OCI-LY1 (cell line): ENCODE data around the gene PDE2A.

Experiments
- H2AFZ ChIP-seq: fragments of 200-600 bp; sonication (generic), shearing (Covaris generic); 2 replicates; pipeline ENCODE4 v1.6.0; 2014; ENCODE audit warnings: antibody characterized with exemption, mild to moderate bottlenecking, low read length
- H3F3A ChIP-seq: fragments of 200-600 bp; sonication (generic), shearing (Covaris generic); 2 replicates; pipeline ENCODE4 v1.6.0; 2014; ENCODE audit warnings: mild to moderate bottlenecking, antibody characterized with exemption, low read length, moderate library complexity; ENCODE audit not compliant: insufficient read depth
- H3K27ac ChIP-seq: fragments of 200-600 bp; sonication (generic); 2 replicates; pipeline ENCODE4 v1.5.1; 2014; ENCODE audit warnings: low read length, mixed run types, mild to moderate bottlenecking, low read depth; ENCODE audit not compliant: poor library complexity, severe bottlenecking
- H3K27me3 ChIP-seq: fragments of 200-600 bp; sonication (generic); 2 replicates; pipeline ENCODE4 v1.6.0; 2014; ENCODE audit warnings: antibody characterized with exemption, mild to moderate bottlenecking, low read length, moderate library complexity; ENCODE audit not compliant: insufficient read depth
- H3K36me3 ChIP-seq: fragments of 200-600 bp; sonication (generic); 2 replicates; pipeline ENCODE4 v1.6.1; 2014; ENCODE audit warnings: mild to moderate bottlenecking, antibody characterized with exemption, low read length, moderate library complexity, mixed read lengths; ENCODE audit not compliant: insufficient read depth
- H3K4me1 ChIP-seq: fragments of 200-600 bp; sonication (generic); 2 replicates; pipeline ENCODE4 v1.5.1; 2014; ENCODE audit warnings: mild to moderate bottlenecking, low read length, moderate library complexity; ENCODE audit not compliant: insufficient read depth, severe bottlenecking
- H3K4me2 ChIP-seq: fragments of 200-600 bp; sonication (generic), shearing (Covaris generic); 2 replicates; pipeline ENCODE4 v1.6.1; 2014; ENCODE audit warnings: low read length
- H3K4me3 ChIP-seq: fragments of 200-600 bp; sonication (generic); 2 replicates; pipeline ENCODE4 v1.5.1; 2014; ENCODE audit warnings: low read length, low read depth, mild to moderate bottlenecking, mixed read lengths; ENCODE audit not compliant: poor library complexity, severe bottlenecking
- H3K79me2 ChIP-seq: fragments of 200-600 bp; shearing (Covaris generic); 2 replicates; pipeline ENCODE4 v1.6.1; 2016; ENCODE audit warnings: mixed run types, low read length, mixed read lengths; ENCODE audit not compliant: insufficient read depth
- H3K9ac ChIP-seq: fragments of 200-600 bp; sonication (generic), shearing (Covaris generic); 2 replicates; pipeline ENCODE4 v1.6.1; 2014; ENCODE audit warnings: mild to moderate bottlenecking, low read length, mixed read lengths
- H3K9me2 ChIP-seq: fragments of 200-600 bp; sonication (generic), shearing (Covaris generic); 2 replicates; pipeline ENCODE4 v1.6.1; 2014; ENCODE audit warnings: low read depth, mild to moderate bottlenecking, low read length, mixed read lengths
- H3K9me3 ChIP-seq: fragments of 200-600 bp; shearing (Covaris generic); 2 replicates; pipeline ENCODE4 v1.6.1; 2014; ENCODE audit warnings: low read length, mixed read lengths
- H4K20me1 ChIP-seq: fragments of 200-600 bp; sonication (generic), shearing (Covaris generic); 2 replicates; pipeline ENCODE4 v1.6.0; 2016; ENCODE audit warnings: mild to moderate bottlenecking, low read length; ENCODE audit not compliant: insufficient read depth
- EZH2 ChIP-seq: fragments of 200-600 bp; sonication (generic), shearing (Covaris generic); IDR thresholded peaks from 2 replicates; pipeline ENCODE4 v1.8.0; 2017; ENCODE audit warnings: borderline replicate concordance, mixed run types, mild to moderate bottlenecking, antibody characterized with exemption, low read length, moderate library complexity, mixed read lengths
- TF ChIP-seq, protein P1 (sequence below): fragments of 200-600 bp; sonication (generic), shearing (Covaris generic); IDR thresholded peaks from 2 replicates; pipeline ENCODE4 v1.5.1; 2017; ENCODE audit warnings: mild to moderate bottlenecking, antibody characterized with exemption, low read length, moderate library complexity, mixed read lengths

Gene PDE2A

DNA sequence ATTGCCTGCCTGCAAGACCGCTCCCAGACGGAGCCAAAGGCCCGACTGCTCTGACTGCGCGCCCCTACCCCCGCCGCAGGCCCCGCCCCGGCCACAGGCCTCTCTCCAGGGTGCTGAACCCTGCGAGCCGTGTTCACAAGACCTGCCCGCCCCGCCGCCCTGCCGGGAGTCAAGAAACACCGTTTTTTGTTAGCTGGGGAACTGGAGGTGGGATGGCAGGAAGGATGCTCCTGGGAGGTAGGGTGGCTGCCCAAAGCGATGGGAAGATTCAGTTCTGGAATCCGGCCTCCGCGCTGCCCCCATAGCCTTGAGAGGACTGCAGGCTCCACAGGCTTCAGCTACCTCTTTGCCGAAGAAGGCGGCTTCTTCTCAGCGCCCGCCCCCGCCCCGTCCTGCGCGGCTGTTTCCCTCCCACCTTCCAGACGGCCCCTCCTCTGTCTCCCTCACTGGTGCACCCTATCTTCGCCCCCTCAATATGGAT, 2.7 kb upstream of the PDE2A start:
- Histone ChIP-seq H3K79me2 (no peaks in the 10 kb centered on the region), H4K20me1 (no peaks in the 10 kb centered on the region), H3K9me2 (no peaks in the 10 kb centered on the region), H3K9me3 (no peaks in the 10 kb centered on the region), H3K4me3 (no peak overlapping the region), H3K36me3 (no peaks in the 10 kb centered on the region), H3K27ac (no peak overlapping the region), H3K4me2 (no peak overlapping the region), H3K4me1 (no peaks in the 10 kb centered on the region), H3K9ac (no peak overlapping the region), H3F3A (no peaks in the 10 kb centered on the region), H3K27me3 (peaks cover 12% of the 10 kb centered on the region), H2AFZ (no peak overlapping the region)
- TF ChIP-seq EZH2 = no peak
- TF ChIP-seq, protein P1, sequence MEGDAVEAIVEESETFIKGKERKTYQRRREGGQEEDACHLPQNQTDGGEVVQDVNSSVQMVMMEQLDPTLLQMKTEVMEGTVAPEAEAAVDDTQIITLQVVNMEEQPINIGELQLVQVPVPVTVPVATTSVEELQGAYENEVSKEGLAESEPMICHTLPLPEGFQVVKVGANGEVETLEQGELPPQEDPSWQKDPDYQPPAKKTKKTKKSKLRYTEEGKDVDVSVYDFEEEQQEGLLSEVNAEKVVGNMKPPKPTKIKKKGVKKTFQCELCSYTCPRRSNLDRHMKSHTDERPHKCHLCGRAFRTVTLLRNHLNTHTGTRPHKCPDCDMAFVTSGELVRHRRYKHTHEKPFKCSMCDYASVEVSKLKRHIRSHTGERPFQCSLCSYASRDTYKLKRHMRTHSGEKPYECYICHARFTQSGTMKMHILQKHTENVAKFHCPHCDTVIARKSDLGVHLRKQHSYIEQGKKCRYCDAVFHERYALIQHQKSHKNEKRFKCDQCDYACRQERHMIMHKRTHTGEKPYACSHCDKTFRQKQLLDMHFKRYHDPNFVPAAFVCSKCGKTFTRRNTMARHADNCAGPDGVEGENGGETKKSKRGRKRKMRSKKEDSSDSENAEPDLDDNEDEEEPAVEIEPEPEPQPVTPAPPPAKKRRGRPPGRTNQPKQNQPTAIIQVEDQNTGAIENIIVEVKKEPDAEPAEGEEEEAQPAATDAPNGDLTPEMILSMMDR = no peak

DNA sequence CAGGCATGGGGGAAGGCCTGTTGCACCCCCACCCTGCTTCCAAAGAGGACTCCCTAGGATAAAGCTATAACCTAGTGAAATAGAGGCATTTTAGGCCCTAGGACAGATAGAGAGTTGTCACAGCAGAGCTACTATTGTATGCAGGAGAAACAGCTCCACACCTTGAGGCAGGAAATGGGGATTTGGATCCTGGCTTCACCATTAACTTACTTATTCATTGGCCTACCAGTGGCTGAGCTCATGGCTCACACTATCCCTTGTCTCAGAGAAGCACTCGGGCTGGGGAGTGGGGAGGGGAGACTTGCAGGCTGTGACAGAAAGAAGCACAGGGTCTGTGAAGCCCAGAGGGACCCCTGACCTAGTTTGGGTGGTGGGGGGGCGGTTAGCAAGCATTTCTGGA, 999 bp upstream of the PDE2A start:
- Histone ChIP-seq H3K79me2 (no peaks in the 10 kb centered on the region), H3K4me1 (no peaks in the 10 kb centered on the region), H3F3A (no peaks in the 10 kb centered on the region), H3K27me3 (peaks cover 12% of the 10 kb centered on the region), H3K4me3 (no peak overlapping the region), H4K20me1 (no peaks in the 10 kb centered on the region), H3K9me2 (no peaks in the 10 kb centered on the region), H3K27ac (no peak overlapping the region), H2AFZ (no peak overlapping the region), H3K9me3 (no peaks in the 10 kb centered on the region), H3K36me3 (no peaks in the 10 kb centered on the region), H3K9ac (no peak overlapping the region), H3K4me2 (no peak overlapping the region)
- TF ChIP-seq EZH2 = no peak
- TF ChIP-seq, protein P1 = no peak

DNA sequence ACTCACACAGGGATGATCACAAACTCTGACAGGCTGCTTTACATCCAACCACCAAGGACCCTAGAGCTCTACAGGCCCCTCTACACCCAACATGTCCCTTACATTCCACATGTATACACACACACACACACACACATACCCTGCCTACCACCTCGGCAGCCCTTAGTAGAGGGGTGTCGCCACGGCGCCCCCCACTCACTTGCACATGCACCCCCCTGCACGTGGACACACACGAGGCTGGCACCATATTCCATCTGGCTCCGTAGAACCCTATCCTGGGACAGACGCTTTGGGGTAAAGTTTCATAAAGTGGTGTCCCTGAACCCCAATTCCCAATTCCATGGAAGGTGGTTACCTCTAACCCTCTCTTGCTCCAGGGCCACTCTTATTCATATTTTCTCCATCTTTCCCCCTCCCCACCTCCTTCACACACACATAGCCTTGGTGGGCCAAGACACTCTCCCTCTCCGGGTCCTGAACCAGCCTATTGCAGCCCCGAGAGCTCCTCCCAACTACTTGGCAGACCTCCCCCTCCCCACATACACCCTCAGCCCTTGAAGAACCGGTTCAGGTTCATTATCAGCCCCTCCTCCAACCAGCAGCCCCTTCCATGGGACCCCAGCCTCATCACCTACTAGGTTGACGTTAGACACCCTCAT, 809 bp downstream of the PDE2A start:
- Histone ChIP-seq H3K4me3 (no peak overlapping the region), H3K36me3 (no peaks in the 10 kb centered on the region), H3K9ac (no peak overlapping the region), H3K27ac (no peak overlapping the region), H3K9me3 (no peaks in the 10 kb centered on the region), H3K4me2 (no peak overlapping the region), H3F3A (no peaks in the 10 kb centered on the region), H3K9me2 (no peaks in the 10 kb centered on the region), H3K4me1 (no peaks in the 10 kb centered on the region), H3K79me2 (no peaks in the 10 kb centered on the region), H4K20me1 (no peaks in the 10 kb centered on the region), H3K27me3 (peaks cover 6% of the 10 kb centered on the region), H2AFZ (no peak overlapping the region)
- TF ChIP-seq EZH2 = no peak
- TF ChIP-seq, protein P1 = no peak
